Dedifferentiated amniotic fluid mesenchymal stem cell (primary cell): ENCODE results near the gene RPF1.
"Not testable (repeated sequence)": the region's sequence is repeated elsewhere in the genome, so short reads cannot be mapped to it uniquely, and the experiment has no call there.

ENCODE experiments used
- DNase-seq: peaks from one replicate; pipeline ENCODE4 v3.0.0-alpha.2; 2016; ENCODE audit errors: extremely low spot score

Gene RPF1

GRCh38 chr1:84478876-84479868 is at the start of gene RPF1:
Gene RPF1 (plus strand): TSS chr1:84479266. CDS start chr1:84479282, 16 bp downstream.
- peak; percentile 76 for DNase-seq

DNA sequence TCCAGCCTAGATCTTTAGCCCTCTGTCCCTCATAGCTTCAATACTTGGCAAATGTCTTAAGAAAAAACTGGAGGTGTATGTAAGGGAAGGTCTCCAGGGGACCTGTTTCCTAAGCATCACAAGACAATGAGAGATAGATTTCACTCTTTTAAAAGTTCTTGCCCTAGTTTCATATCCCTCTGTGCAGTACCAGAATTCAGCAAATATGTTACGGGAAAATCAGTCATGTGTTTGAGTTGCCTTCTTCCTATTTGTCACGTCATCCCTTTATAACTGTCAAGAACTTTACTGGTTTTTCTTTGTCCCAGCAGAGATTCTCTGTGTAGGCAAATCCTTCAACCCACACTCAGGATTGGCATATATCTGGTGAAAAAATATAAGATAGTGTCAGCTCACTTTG is 48.5 kb upstream of the RPF1 start:
- DNase-seq = no peak

DNA sequence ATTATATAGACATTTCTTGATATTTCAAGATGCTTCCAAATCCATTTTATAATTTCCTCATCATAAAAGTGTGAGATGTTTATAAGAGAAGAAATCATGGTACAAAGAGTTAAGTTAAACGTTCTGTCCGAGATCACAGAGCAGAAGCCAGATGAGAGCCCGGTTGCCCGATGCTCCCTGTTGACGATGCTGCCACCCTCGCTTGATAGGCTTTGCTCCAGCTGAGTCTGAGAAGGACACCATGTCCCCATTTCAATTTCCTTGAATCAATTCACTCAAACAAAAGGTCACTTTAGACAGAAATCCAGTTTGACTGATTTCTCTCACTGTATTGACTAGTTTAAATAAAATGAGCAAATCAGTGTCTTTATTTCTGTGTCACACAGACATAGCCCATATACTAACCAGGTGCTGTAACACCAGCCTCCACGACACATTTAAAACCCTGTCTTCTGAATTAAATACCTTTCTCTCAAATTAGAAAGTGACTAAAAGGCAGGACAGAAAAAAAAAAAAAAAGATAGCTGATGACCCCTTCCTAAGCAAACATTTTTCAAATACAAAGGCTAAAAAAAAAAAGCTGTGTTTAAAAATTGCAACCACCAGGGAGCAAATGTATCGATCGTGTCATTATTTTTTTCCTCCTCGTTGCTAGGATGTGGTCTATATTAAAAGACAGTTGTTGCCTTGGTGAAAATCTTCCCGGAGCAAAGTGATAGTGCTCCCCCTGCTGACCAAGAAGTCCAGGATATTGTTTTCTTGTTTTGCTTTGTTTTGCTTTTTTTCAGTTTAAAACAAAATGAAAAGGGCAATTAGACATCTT is 45.6 kb upstream of the RPF1 start:
- DNase-seq = peak; percentile 87

DNA sequence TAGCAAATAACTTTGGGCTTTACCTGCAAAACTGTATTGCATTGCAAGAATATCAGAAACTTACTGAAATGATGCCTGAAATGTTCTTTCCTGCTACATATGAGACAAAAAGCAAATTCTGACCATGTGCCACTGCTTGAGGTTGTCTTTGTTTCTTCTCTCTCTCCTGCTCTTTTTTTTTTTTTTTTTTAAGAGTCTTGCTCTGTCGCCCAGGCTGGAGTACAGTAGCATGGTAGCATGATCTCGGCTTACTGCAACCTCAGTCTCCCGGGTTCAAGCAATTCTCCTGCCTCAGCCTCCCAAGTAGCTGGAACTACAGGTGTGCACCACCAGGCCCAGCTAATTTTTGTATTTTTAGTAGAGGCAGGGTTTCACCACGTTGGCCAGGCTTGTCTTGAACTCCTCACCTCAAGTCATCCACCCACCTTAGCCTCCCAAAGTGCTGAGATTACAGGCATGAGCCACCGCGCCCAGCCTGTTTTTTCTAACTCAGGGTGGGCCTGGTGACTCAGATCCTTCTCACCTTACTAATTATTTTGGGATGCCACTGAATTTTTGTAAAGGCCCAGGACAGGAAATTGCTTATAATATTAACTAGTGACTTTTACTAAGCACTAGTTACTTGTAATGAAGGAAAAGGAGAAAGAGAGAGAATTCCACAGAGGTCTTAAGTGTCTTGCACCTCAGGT is 44.8 kb upstream of the RPF1 start:
- no peak for DNase-seq

GRCh38 chr1:84434801-84435549 is 44.1 kb upstream of the RPF1 start:
- no peak for DNase-seq

DNA sequence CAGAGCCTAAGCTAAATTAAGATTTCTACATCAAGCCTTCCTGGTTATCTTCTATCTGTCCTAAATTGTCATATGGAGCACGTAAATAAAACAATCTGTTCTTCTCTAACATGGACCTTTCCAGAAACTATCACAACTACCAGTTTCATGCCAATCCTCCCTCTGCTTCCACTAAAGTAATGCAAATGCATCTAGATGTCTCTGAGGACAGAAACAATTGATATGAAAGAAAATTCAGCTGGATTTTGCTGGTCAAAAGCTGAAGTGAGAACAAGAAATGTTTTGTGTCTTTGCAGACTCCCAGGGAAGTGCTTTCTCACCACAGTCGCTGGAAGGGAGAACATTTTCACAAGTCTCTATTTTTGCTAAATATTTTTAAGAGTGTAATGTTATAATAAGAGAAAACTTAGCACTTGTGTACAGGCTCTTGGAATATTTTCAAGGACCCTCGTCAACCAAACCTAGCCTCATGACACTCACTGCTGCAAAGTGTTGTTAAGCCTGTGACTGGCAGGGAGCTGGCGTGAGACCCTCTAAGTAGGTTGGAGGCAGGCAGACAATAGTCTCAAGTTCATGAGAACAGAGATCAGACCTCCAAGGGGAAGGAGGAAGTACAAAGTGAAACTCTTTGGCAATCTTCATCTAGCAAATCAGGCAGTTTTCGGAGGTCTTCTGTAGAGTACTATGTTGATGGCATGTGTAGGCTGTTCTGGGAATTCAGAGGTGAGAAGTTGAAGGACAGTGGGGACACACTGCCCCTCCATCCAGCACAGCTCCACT is 42.0 kb upstream of the RPF1 start:
- DNase-seq = no peak

- peak; percentile 88 for DNase-seq
Observed at GRCh38 chr1:84442256-84442655, 36.8 kb upstream of the RPF1 start.

- DNase-seq = not testable (repeated sequence)
Observed at GRCh38 chr1:84442747-84443646, 36.1 kb upstream of the RPF1 start.

GRCh38 chr1:84448704-84449103 is 30.4 kb upstream of the RPF1 start:
- not testable (repeated sequence) for DNase-seq

DNA sequence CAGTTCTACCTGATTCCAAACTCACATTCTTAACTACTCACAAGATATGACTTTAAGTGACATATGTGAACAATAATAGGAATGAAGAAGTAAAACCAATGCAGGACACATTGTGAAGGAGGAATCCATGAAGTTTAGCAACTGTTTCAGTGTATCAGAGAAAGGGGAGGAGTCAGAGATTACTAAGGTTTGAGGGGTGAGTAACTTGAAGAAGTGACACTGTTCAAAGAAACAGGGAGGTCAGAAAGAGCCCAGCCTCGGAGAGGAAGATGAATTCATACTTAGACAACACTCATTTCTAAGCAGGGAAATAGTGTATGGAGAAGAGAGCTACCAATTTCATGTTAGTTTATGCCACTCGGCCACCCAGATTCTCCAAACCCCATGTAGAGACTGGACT is 28.2 kb upstream of the RPF1 start:
- DNase-seq = no peak

DNA sequence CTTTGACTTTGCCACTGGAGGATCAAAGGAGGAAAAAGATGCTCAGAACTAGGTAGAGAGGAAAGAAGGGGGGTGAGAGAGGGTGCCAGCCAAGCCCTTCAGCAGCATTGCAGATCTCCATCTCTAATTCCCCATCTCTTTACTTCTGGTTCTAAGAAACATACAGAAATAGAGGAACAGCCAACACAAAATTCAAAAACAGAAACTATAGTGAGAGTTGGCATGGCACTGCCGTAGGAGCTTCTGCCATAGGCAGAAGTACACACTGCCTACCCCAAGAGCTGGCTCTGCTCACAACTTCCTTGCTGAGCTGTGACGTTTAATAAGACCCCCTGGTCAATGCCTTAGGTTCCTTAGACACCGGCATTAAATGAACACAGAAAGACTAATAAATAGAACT is 26.6 kb upstream of the RPF1 start:
- DNase-seq = no peak

DNA sequence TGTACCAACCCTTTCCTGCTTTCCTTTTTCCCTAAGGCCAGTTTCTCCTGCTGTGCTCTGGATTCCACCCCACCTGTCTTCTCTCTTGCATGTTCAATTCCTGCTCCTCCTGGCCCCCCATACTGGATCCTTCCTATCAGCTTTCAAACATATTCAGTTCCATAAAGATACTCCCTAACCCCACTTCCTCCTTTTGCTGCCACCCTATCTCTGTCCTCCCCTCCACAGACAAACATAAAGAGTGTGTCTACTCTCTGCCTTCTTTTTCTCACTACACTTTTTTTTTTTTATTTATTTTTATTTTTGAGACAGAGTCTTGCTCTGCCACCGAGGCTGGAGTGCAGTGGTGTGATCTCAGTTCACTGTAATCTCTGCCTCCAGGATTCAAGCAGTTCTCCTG is 16.9 kb upstream of the RPF1 start:
- DNase-seq = no peak

DNA sequence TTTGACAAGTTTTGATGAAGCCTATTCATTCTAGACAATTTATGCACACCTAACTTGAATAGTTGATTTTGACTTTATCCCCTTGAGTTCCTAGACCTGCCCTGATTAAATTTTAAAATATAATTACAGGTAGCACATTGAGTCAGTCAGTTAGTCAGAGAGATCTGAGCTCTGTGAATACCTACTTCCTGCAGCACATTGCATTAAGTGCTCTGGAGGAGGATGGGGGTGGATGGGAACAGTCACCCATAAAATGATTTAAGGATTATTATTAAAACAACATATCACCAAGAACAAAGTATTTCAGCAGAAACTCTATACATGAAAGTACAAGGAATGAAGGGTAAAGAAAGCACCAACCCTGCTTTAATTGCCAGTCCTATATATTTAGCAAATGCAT is 11.8 kb upstream of the RPF1 start:
- no peak for DNase-seq

- no peak for DNase-seq
Observed at GRCh38 chr1:84476225-84476624, 2.8 kb upstream of the RPF1 start.

DNA sequence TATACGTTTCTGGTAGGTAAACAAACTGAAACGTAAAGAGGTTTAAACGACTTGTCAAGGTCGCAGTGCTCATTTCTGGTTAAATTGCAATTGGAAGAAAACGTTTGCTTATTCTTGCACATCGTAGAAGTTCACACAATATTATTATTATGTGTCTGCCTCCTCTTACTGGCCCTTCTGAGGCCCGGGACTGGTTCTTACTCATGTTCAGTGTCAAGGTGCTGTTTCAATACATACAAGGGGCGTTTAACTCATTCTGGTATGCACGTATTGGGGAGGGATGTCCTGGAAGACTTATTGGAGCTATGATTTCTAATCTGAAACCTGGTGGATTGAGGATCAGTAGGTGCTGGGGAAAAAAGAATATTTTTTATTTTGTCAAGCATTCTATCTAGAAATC is 932 bp downstream of the RPF1 start:
- DNase-seq = no peak

GRCh38 chr1:84480650-84481049 is 1.6 kb downstream of the RPF1 start:
- DNase-seq = no peak

- no peak for DNase-seq
Observed at GRCh38 chr1:84481317-84481716, 2.3 kb downstream of the RPF1 start.

- no peak for DNase-seq
Observed at GRCh38 chr1:84488107-84488506, 9.0 kb downstream of the RPF1 start.

GRCh38 chr1:84489766-84490165 is 10.7 kb downstream of the RPF1 start:
- DNase-seq = no peak

DNA sequence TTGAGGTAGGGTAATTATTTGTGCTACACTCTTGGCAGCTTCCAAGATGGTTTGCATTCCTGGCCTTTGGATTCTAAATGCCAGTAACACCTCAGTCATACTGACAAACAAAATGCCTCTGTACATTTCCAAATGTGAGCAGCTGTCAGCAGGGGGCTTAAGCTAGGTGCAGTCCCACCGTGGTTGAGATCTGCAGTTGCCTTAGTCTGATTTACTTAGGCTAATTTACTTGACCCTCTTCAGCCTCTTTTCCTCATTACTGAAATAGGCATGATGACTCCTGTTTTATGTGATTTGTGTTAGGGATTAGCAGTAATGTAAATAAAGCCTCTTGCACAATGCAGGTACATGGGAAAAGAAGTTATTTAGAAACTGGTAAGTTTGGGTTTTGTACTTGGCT is 13.7 kb downstream of the RPF1 start:
- DNase-seq = no peak
